ENCODE data around the gene MED1. TPM values are rescaled to one million over a fixed set of nuclear protein-coding genes. Genes with fewer than 3 reads are reported as not detected.
"Not testable (repeated sequence)": the region's sequence is repeated elsewhere in the genome, so short reads cannot be mapped to it uniquely, and the experiment has no call there.

Gene MED1, protein sequence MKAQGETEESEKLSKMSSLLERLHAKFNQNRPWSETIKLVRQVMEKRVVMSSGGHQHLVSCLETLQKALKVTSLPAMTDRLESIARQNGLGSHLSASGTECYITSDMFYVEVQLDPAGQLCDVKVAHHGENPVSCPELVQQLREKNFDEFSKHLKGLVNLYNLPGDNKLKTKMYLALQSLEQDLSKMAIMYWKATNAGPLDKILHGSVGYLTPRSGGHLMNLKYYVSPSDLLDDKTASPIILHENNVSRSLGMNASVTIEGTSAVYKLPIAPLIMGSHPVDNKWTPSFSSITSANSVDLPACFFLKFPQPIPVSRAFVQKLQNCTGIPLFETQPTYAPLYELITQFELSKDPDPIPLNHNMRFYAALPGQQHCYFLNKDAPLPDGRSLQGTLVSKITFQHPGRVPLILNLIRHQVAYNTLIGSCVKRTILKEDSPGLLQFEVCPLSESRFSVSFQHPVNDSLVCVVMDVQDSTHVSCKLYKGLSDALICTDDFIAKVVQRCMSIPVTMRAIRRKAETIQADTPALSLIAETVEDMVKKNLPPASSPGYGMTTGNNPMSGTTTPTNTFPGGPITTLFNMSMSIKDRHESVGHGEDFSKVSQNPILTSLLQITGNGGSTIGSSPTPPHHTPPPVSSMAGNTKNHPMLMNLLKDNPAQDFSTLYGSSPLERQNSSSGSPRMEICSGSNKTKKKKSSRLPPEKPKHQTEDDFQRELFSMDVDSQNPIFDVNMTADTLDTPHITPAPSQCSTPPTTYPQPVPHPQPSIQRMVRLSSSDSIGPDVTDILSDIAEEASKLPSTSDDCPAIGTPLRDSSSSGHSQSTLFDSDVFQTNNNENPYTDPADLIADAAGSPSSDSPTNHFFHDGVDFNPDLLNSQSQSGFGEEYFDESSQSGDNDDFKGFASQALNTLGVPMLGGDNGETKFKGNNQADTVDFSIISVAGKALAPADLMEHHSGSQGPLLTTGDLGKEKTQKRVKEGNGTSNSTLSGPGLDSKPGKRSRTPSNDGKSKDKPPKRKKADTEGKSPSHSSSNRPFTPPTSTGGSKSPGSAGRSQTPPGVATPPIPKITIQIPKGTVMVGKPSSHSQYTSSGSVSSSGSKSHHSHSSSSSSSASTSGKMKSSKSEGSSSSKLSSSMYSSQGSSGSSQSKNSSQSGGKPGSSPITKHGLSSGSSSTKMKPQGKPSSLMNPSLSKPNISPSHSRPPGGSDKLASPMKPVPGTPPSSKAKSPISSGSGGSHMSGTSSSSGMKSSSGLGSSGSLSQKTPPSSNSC (N-terminal part only)
- 43.9 to 47.3 TPM (median 44.4 TPM) in 3 replicates for total RNA-seq

DNA sequence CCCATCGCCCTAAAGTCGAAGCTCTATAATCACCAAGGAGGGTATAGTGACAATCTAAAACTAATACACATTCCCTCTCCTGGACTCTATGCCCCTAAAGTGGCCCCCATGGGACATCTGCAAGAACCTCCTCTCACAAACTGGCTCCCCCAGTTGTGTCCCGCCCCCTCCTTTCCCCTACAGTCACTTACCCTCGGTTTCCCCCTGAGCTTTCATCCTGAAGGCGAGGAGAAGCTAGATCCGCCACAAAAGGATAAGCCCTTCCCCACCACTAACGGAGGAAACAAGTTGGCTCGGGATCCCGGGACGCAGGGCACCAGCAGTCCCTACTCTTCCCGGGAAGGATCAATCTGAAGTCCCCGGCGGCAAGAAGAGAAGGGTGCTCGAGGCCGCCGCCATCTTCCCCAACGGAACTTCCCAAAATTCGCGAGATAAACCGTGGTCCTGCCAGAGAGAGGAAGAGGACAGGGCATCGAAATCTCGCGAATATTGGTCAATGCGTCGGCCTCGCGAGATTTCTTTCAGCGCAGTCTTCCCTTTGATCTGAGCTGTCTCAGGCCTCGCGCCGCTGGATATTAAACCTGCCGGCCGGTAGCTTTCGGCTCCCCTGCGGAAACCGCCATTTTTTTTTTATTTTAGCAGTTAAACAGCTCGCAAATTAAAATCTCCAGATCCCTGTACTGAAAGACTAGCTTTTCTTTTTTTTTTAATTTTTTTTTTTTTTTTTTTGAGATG, at the start of gene MED1:
Gene MED1, minus strand, starts transcription at position 417 of the 735 bp plus-strand sequence. Its CDS starts 201 bp downstream, at position 216.
- Mint-ChIP-seq H3K4me3 (peak within 1 kb of the TSS; percentile 99), H3K27ac (peak within 1 kb of the TSS; percentile 100), H3K4me1 (peaks cover 14% of the 10 kb centered on the region)

GRCh38 chr17:39496921-39497320, 45.9 kb upstream of the MED1 start:
- not testable (repeated sequence) for H3K9me3 Mint-ChIP-seq; H3K27ac Mint-ChIP-seq; H3K4me3 Mint-ChIP-seq; H3K27me3 Mint-ChIP-seq (ENCODE audit: low read depth); DNase-seq (ENCODE audit: low spot score in 2 of 2, unreplicated experiment in 2 of 2); H3K4me1 Mint-ChIP-seq
- H3K36me3 Mint-ChIP-seq = peaks cover 31% of the 10 kb centered on the region

More for the DNA sequence above, at the start of gene MED1:
- TF ChIP-seq, protein P1, sequence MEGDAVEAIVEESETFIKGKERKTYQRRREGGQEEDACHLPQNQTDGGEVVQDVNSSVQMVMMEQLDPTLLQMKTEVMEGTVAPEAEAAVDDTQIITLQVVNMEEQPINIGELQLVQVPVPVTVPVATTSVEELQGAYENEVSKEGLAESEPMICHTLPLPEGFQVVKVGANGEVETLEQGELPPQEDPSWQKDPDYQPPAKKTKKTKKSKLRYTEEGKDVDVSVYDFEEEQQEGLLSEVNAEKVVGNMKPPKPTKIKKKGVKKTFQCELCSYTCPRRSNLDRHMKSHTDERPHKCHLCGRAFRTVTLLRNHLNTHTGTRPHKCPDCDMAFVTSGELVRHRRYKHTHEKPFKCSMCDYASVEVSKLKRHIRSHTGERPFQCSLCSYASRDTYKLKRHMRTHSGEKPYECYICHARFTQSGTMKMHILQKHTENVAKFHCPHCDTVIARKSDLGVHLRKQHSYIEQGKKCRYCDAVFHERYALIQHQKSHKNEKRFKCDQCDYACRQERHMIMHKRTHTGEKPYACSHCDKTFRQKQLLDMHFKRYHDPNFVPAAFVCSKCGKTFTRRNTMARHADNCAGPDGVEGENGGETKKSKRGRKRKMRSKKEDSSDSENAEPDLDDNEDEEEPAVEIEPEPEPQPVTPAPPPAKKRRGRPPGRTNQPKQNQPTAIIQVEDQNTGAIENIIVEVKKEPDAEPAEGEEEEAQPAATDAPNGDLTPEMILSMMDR (IDR thresholded peaks at IDR 0.05; ENCODE audit: unreplicated experiment) = no peak
- no peaks in the 10 kb centered on the region for H3K9me3 Mint-ChIP-seq
- peak; percentile 86 to 90 for DNase-seq (ENCODE audit: low spot score in 2 of 2, unreplicated experiment in 2 of 2)
- peaks cover 10% of the 10 kb centered on the region for H3K36me3 Mint-ChIP-seq
- H3K27me3 Mint-ChIP-seq (ENCODE audit: low read depth) = no peaks in the 10 kb centered on the region

- no peak for DNase-seq (ENCODE audit: low spot score in 2 of 2, unreplicated experiment in 2 of 2)
- no peaks in the 10 kb centered on the region for H3K9me3 Mint-ChIP-seq
- peak overlapping the region; percentile 39 for H3K27ac Mint-ChIP-seq
- peaks cover 16% of the 10 kb centered on the region for H3K36me3 Mint-ChIP-seq
- TF ChIP-seq, protein P1 (IDR thresholded peaks at IDR 0.05; ENCODE audit: unreplicated experiment) = no peak
- H3K27me3 Mint-ChIP-seq (ENCODE audit: low read depth) = no peaks in the 10 kb centered on the region
- no peak overlapping the region for H3K4me3 Mint-ChIP-seq
- H3K4me1 Mint-ChIP-seq = no peaks in the 10 kb centered on the region
These were observed 36.9 kb upstream of the MED1 start for GRCh38 chr17:39487946-39488345.

DNA sequence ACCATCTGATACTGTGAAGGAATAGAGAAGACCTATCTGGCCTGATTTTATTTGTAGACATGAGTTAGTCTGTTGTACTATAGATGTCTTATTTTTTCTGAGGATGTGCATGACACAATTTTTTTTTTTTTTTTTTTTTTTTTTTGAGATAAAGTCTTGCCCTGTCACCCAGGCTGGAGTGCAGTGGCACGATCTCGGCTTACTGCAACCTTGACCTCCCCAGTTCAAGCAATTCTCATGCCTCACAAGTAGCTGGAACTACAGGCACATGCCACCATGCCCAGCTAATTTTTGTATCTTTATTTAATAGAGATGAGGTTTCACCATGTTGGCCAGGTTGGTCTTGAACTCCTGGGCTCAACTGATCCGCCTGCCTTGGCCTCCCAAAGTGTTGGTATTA, 36.4 kb upstream of the MED1 start:
- DNase-seq (ENCODE audit: low spot score in 2 of 2, unreplicated experiment in 2 of 2); H3K4me3 Mint-ChIP-seq; H3K9me3 Mint-ChIP-seq; H3K27ac Mint-ChIP-seq; H3K4me1 Mint-ChIP-seq; H3K27me3 Mint-ChIP-seq (ENCODE audit: low read depth): not testable (repeated sequence)
- peaks cover 13% of the 10 kb centered on the region for H3K36me3 Mint-ChIP-seq

- no peak overlapping the region for H3K4me3 Mint-ChIP-seq
- TF ChIP-seq, protein P1 (IDR thresholded peaks at IDR 0.05; ENCODE audit: unreplicated experiment) = no peak
- no peaks in the 10 kb centered on the region for H3K9me3 Mint-ChIP-seq
- no peaks in the 10 kb centered on the region for H3K4me1 Mint-ChIP-seq
- H3K36me3 Mint-ChIP-seq = peaks cover 13% of the 10 kb centered on the region
- DNase-seq (ENCODE audit: low spot score in 2 of 2, unreplicated experiment in 2 of 2) = no peak
- no peak overlapping the region for H3K27ac Mint-ChIP-seq
- no peaks in the 10 kb centered on the region for H3K27me3 Mint-ChIP-seq (ENCODE audit: low read depth)
These were observed 35.2 kb upstream of the MED1 start for GRCh38 chr17:39486242-39486641.

DNA sequence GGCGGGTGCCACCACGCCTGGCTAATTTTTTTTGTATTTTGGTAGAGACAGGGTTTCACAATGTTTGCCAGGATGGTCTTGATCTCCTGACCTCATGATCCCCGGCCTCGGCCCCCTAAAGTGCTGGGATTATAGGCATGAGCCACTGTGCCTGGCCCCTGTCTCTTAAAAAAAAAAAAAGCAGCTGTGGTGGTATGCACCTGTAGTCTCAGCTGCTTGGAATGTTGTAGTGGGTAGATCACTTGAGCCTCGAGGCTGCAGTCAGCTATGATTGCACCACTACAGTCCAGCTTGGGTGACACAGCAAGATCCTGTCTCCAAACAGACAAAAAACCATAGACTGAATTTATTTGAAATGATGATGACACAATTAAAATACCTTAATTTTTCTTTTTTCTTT, 34.5 kb upstream of the MED1 start:
- TF ChIP-seq, protein P1 (IDR thresholded peaks at IDR 0.05; ENCODE audit: unreplicated experiment) = no peak
- Mint-ChIP-seq H3K4me3 (no peak overlapping the region), H3K4me1 (no peaks in the 10 kb centered on the region), H3K27me3 (ENCODE audit: low read depth) (no peaks in the 10 kb centered on the region), H3K27ac (no peak overlapping the region), H3K36me3 (peaks cover 12% of the 10 kb centered on the region), H3K9me3 (no peaks in the 10 kb centered on the region)
- DNase-seq (ENCODE audit: low spot score in 2 of 2, unreplicated experiment in 2 of 2) = no peak

All from mesothelial cell of epicardium (in vitro differentiated cells).